Liver (tissue), 9 donors: Measurements from ENCODE around the gene FARS2. TPM values are rescaled to one million over a fixed set of nuclear protein-coding genes. Genes with fewer than 3 reads are reported as not detected.

Source experiments
- DNase-seq: peaks from one replicate; pipeline ENCODE4 v3.0.0-alpha.2; 2017; ENCODE audit warnings: low spot score
- H3K27ac ChIP-seq, 2 donors: one replicate each; pipeline ENCODE4 v1.7.0; 2013; ENCODE audit warnings: inconsistent platforms in 2 of 2, low read length in 2 of 2, control low read depth in 1 of 2, low read depth in 1 of 2, mild to moderate bottlenecking in 1 of 2
- H3K27me3 ChIP-seq, 4 donors: one replicate each; pipeline versions ENCODE4 v1.6.1 to v1.7.0; 2013; ENCODE audit warnings: low read length in 3 of 4, inconsistent platforms in 1 of 4, mild to moderate bottlenecking in 1 of 4, moderate library complexity in 1 of 4; ENCODE audit not compliant: control insufficient read depth in 4 of 4, insufficient read depth in 4 of 4
- H3K36me3 ChIP-seq, 4 donors: one replicate each; pipeline versions ENCODE4 v1.6.1 to v1.7.0; 2013; ENCODE audit warnings: low read length in 3 of 4, mild to moderate bottlenecking in 3 of 4, low read depth in 1 of 4, moderate library complexity in 1 of 4; ENCODE audit not compliant: control insufficient read depth in 4 of 4, insufficient read depth in 3 of 4
- H3K4me1 ChIP-seq, 4 donors: one replicate each; pipeline versions ENCODE4 v1.6.1 to v1.7.0; 2013; ENCODE audit warnings: low read length in 3 of 4, mild to moderate bottlenecking in 3 of 4, moderate library complexity in 1 of 4; ENCODE audit not compliant: control insufficient read depth in 4 of 4, insufficient read depth in 4 of 4
- H3K4me3 ChIP-seq, 3 donors: one replicate each; pipeline versions ENCODE4 v1.6.1 to v1.7.0; 2013; ENCODE audit warnings: low read length in 3 of 3, control low read depth in 1 of 3, low read depth in 1 of 3, mild to moderate bottlenecking in 1 of 3
- H3K9ac ChIP-seq, 2 donors: one replicate each; pipeline ENCODE4 v1.7.0; 2013; ENCODE audit warnings: low read length in 2 of 2, mild to moderate bottlenecking in 2 of 2, moderate library complexity in 2 of 2, control low read depth in 1 of 2, low read depth in 1 of 2
- H3K9me3 ChIP-seq, 4 donors: one replicate each; pipeline versions ENCODE4 v1.6.1 to v1.7.0; 2013; ENCODE audit warnings: low read length in 3 of 4; ENCODE audit not compliant: control insufficient read depth in 4 of 4
- ATF3 ChIP-seq: IDR thresholded peaks from 2 replicates; pipeline ENCODE4 v1.6.1; 2016; ENCODE audit warnings: antibody characterized with exemption
- CTCF ChIP-seq: fragments of 150-350 bp; IDR thresholded peaks from 2 replicates; pipeline ENCODE4 v1.5.1; 2017; ENCODE audit warnings: improper control_type of control experiment, low read depth, low read length; ENCODE audit not compliant: missing input control
- EGR1 ChIP-seq, 2 donors: IDR thresholded peaks; 2 replicates each; pipeline ENCODE4 v1.6.1; 2016 to 2018; ENCODE audit warnings: antibody characterized with exemption in 2 of 2, low read depth in 2 of 2
- FOXA1 ChIP-seq: IDR thresholded peaks from 2 replicates; pipeline ENCODE4 v1.6.1; 2016; ENCODE audit warnings: antibody characterized with exemption
- FOXA2 ChIP-seq: IDR thresholded peaks from 2 replicates; pipeline ENCODE4 v1.6.1; 2016; ENCODE audit warnings: antibody characterized with exemption
- GABPA ChIP-seq, 2 donors: IDR thresholded peaks in 1 of 2; conservative IDR thresholded peaks in 1 of 2; 2 replicates each; pipeline ENCODE4 v1.6.1; 2016; ENCODE audit warnings: antibody characterized with exemption in 2 of 2, mild to moderate bottlenecking in 1 of 2, moderate library complexity in 1 of 2
- HNF4A ChIP-seq, 2 donors: conservative IDR thresholded peaks; 2 replicates each; pipeline ENCODE4 v1.6.1; 2016; ENCODE audit warnings: antibody characterized with exemption in 2 of 2, mild to moderate bottlenecking in 2 of 2
- HNF4G ChIP-seq: IDR thresholded peaks from 2 replicates; pipeline ENCODE4 v1.6.1; 2016; ENCODE audit warnings: antibody characterized with exemption
- JUND ChIP-seq, 2 donors: IDR thresholded peaks; 2 replicates each; pipeline ENCODE4 v1.6.1; 2016; ENCODE audit warnings: antibody characterized with exemption in 2 of 2
- NR2F2 ChIP-seq: IDR thresholded peaks from 2 replicates; pipeline ENCODE4 v1.6.1; 2016; ENCODE audit warnings: antibody characterized with exemption
- RAD21 ChIP-seq, 2 donors: IDR thresholded peaks; 2 replicates each; pipeline ENCODE4 v1.6.1; 2016; ENCODE audit warnings: antibody characterized with exemption in 2 of 2, mild to moderate bottlenecking in 2 of 2
- REST ChIP-seq: IDR thresholded peaks from 2 replicates; pipeline ENCODE4 v1.6.1; 2016; ENCODE audit warnings: antibody characterized with exemption, mild to moderate bottlenecking
- RXRA ChIP-seq, 2 donors: IDR thresholded peaks; 2 replicates each; pipeline ENCODE4 v1.6.1; 2017 to 2018; ENCODE audit warnings: antibody characterized with exemption in 2 of 2, mild to moderate bottlenecking in 1 of 2
- SP1 ChIP-seq: IDR thresholded peaks from 2 replicates; pipeline ENCODE4 v1.6.1; 2018; ENCODE audit warnings: antibody characterized with exemption, mild to moderate bottlenecking
- TAF1 ChIP-seq: conservative IDR thresholded peaks from 2 replicates; pipeline ENCODE4 v1.6.1; 2016; ENCODE audit warnings: antibody characterized with exemption, mild to moderate bottlenecking
- YY1 ChIP-seq: IDR thresholded peaks from 2 replicates; pipeline ENCODE4 v1.6.1; 2016; ENCODE audit warnings: antibody characterized with exemption, mild to moderate bottlenecking
- WGBS: extraction: QIAGEN DNeasy Blood & Tissue Kit; methylation state at CpG from one replicate; pipeline ENCODE4 v1.1.7; 2013; 5-methylcytosine and 5-hydroxymethylcytosine counted together
- polyA plus RNA-seq, 2 donors: library from polyadenylated mRNA; stranded (reverse) in 1 of 2; unstranded in 1 of 2; fragments of 200-250 nt in 1 of 2; fragments of >200 nt in 1 of 2; fragmentation: Nextera tagmentation in 1 of 2; extraction: Ambion mirVana in 1 of 2; gene quantifications; one replicate each; pipeline versions ENCODE4 v1.2.1 to v1.2.3, GENCODE V29; 2013 to 2015
- total RNA-seq, 2 donors: library from RNA; depleted of rRNA; stranded (reverse); fragments of >200 nt; gene quantifications; one replicate each; pipeline ENCODE4 v1.2.3, GENCODE V29; 2014
- TF ChIP-seq, protein P1 (sequence below): IDR thresholded peaks from 2 replicates; pipeline ENCODE4 v1.6.1; 2016; ENCODE audit warnings: antibody characterized with exemption
- TF ChIP-seq, protein P2 (sequence below): IDR thresholded peaks from 2 replicates; pipeline ENCODE4 v1.6.1; 2016; ENCODE audit warnings: antibody characterized with exemption
- donor health status: healthy.
- donor health status: healthy.
- donor health status: healthy.
- donor health status: healthy.
- donor health status: healthy.

Gene FARS2
- total and polyA plus RNA-seq, 4 donors: 7.8 to 25.9 (median 11.2) TPM

GRCh38 chr6:5638666-5639065 is 377.4 kb downstream of the FARS2 start:
- H3K9me3 ChIP-seq: peaks cover 0 to 15% (median 4%) of the 10 kb centered on the region in 4 donors
- H3K9ac ChIP-seq: no peak overlapping the region
- DNase-seq: no peak
- H3K4me3 ChIP-seq: no peak overlapping the region
- no peak overlapping the region for H3K27ac ChIP-seq
- H3K4me1 ChIP-seq: no peaks in the 10 kb centered on the region
- WGBS: 95% methylated on average over 8 of the region's 8 CpGs
- H3K36me3 ChIP-seq: no peaks in the 10 kb centered on the region
- H3K27me3 ChIP-seq: no peaks in the 10 kb centered on the region
- TF ChIP-seq SP1 (no peak), CTCF (no peak), TAF1 (no peak), FOXA2 (no peak), ATF3 (no peak), YY1 (no peak), RXRA (IDR thresholded peaks at IDR 0.05) (no peak), HNF4A (conservative IDR thresholded peaks at IDR 0.05) (no peak), FOXA1 (no peak), GABPA (IDR thresholded peaks at IDR 0.05 in 1 of 2, conservative IDR thresholded peaks at IDR 0.05 in 1 of 2) (no peak), JUND (IDR thresholded peaks at IDR 0.05) (no peak), EGR1 (IDR thresholded peaks at IDR 0.05; ENCODE audit: low read depth in 2 of 2) (no peak), REST (no peak), NR2F2 (no peak), RAD21 (IDR thresholded peaks at IDR 0.05) (no peak), HNF4G (no peak)
- TF ChIP-seq, protein P1, sequence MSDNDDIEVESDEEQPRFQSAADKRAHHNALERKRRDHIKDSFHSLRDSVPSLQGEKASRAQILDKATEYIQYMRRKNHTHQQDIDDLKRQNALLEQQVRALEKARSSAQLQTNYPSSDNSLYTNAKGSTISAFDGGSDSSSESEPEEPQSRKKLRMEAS: no peak
- TF ChIP-seq, protein P2, sequence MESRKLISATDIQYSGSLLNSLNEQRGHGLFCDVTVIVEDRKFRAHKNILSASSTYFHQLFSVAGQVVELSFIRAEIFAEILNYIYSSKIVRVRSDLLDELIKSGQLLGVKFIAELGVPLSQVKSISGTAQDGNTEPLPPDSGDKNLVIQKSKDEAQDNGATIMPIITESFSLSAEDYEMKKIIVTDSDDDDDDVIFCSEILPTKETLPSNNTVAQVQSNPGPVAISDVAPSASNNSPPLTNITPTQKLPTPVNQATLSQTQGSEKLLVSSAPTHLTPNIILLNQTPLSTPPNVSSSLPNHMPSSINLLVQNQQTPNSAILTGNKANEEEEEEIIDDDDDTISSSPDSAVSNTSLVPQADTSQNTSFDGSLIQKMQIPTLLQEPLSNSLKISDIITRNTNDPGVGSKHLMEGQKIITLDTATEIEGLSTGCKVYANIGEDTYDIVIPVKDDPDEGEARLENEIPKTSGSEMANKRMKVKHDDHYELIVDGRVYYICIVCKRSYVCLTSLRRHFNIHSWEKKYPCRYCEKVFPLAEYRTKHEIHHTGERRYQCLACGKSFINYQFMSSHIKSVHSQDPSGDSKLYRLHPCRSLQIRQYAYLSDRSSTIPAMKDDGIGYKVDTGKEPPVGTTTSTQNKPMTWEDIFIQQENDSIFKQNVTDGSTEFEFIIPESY: no peak
